HL-60/S4 (cell line): ENCODE results near the gene TRAF7.
"Not testable (repeated sequence)": the region's sequence is repeated elsewhere in the genome, so short reads cannot be mapped to it uniquely, and the experiment has no call there.

Source experiments
- in situ Hi-C: fragments of 300-500 bp; cut with MboI; formaldehyde crosslinking; loops from 2 replicates; pipeline ENCODE4 v1.14.3; 2022; ENCODE audit warnings: low sequenced_read_pairs

TRAF7 gene

DNA sequence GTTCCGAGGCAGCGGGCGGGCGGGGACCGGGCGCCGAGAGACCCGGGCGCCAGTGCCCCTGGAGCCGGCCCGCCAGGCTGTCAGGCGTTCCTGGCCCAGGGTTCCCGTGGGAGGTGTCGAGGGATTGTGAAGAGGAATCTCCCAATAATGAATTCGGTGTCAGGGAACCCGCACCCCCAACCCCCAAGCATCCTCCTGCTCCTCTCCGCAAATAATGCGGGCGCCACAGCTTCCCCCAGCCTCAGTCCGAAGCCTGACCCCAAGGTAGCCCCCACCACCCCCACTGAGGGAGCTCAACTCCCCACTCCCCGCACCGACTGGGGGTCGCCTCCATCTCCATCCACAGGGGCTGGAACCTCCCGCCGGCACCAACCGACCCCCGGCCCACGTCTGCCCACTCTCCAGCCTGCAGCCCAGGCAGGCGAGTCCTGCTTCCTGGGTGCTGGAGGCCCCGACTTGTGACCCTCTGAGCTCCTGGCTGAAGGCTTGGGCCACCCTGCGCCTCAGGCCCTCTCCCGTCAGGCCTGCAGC lies 41.5 kb downstream of the TRAF7 start:
- in situ Hi-C loops = no loop called here

DNA sequence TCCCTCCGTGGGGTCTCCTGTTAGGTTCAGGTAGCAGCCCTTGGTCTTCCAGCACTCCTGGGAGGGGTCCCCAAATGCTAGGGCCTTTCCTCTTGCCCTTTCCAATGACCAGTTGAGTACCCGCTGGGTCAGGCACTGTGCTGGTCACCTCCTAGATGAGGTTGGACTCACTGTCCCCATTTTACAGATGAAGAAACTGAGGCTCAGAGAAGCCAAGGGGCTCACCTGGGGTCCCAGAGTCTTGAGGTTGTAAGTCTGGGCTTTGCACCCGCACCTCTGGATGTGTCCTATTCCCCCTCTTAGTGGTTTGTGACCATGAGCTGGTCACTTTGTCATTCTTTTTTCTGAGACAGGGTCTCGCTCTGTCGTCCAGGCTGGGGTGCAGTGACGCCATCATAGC lies 42.2 kb downstream of the TRAF7 start:
- in situ Hi-C loops = no loop called here

DNA sequence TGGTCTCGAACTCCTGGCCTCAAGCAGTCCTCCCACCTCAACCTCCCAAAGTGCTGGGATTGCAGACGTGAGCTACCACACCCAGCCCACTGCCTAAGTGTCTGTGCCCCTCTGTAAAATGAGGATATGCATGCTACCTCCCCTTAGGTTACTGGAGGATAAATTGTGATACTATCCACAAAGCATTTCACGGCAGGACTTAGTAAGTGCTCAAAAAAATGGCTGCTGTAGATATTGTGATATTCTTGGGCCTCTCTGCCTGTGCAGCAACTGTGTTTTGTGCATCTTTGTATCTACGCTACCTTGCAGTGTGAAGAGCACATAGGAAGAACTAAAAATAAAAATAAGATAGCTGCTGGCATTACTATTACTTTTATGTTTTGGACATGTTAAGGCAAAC lies 42.7 kb downstream of the TRAF7 start:
- in situ Hi-C loops = no loop called here

GRCh38 chr16:2199095-2199494 lies 43.5 kb downstream of the TRAF7 start:
- in situ Hi-C loops = no loop called here

DNA sequence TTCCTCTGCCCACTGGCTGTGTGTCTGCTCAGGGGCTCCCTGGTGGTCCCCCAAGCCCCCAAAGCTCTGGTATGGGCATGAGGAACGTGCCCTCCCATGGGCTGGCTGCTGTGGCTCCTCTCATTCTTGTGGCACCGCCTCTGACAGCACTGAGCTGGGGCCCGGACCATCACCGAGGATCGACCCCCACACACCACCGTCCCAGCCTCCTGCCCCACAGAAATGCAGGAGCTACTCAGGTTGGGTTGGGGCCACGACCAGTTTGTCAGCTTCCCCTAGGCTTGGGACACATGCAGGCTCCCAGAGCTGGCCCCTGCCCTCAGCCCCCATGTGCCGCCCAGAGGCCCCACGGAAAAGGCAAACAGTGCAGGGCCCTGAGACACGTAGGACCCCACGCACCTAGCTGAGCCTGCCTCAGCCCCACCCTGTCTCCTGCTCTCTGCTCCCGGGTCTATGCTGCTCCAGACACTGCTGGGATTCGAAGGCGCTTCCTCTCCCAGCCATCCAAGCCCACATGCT lies 44.1 kb downstream of the TRAF7 start:
- in situ Hi-C loops = no loop called here

DNA sequence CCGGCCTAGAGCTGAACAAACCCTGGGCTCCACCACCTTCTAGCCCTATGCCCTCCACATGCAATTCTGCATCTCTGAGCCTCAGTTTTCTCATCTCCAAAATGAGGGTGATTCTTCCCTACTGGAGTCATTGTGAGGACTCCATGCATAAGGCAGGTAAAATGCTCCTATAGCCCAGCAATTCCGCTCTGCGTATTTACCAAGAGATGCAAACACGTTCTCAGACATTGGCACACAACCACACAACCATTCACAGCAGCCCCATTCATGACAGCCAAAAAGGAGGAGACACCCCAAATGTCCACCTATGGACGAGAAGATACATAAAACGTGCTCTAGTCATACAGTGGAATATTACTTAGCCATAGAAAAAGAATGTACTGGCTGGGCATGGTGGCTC lies 44.7 kb downstream of the TRAF7 start:
- in situ Hi-C loops = no loop called here

DNA sequence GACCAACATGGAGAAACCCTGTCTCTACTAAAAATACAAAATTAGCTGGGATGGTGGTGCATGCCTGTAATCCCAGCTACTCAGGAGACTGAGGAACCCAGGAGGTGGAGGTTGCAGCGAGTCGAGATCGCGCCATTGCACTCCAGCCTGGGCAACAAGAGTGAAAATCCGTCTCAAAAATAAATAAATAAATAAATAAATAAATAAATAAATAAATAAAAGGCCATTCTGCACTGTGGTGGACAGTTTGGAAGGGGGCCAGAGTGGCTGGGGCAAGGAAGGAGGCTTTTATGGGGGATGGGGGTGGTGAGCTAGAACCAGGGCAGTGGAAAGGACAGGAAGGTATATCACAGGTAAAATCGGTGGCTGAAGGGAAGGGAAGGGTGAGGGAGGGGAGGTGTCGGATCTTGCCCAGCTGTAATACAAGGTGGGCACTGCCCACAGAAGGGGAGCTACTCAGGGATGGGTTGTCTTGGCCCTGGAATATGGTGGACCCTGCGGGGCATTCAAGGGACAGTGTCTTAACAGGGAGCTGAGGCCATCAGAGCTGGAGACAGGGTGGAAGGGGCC lies 47.6 kb downstream of the TRAF7 start:
- in situ Hi-C loops = not testable (repeated sequence)

- in situ Hi-C loops = no loop called here
Measured at GRCh38 chr16:2204416-2205103, 49.0 kb downstream of the TRAF7 start.

DNA sequence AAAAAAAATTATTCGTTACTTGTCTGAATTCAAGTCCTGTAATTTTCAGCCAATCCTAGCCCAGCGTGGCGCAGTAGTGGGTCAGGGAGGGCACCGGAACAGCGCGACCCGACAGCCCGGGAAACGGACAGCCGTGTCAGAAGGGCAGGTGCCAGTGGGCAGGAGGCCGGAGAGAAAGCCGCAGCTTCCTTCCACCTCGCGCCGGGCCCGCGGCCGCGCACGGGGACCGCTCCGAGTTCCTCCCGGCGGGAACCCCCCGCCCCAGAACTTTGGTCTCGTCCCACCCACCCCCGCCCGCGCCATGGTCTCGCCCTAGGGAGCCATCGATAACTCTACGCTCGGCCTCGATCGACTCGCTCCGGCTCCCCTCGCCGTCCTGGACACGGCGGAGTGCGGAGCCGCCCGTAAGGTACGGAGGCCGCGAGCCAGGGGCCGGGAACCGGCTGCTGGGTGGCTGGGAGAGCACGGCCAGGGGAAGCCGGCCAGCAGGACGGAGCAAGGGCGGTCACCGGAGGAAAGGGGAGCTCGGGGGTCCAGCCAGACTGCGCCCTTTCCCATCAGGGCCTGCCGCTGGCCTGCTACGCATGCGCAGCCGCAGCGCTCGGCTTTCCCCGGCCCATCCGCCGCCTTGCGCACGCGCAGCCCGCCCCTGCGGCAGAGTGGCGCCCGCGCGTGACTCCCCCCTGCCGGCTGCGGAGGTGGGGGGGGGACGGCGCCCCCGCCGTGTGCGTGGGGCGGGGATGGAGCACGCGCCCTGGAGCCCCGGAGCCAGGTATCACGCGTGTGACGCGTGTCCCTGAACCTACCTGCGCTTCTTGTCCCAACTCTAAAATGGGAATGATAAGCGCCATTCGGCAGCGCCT lies 49.8 kb downstream of the TRAF7 start, which contains the start of gene MLST8:
TSS of gene MLST8 (plus strand) at position 351 of the 863 bp plus-strand sequence. CDS start 632 bp downstream, outside the sequence.
- in situ Hi-C loops = no loop called here

GRCh38 chr16:2205967-2206313 lies 50.4 kb downstream of the TRAF7 start:
- in situ Hi-C loops = no loop called here

- in situ Hi-C loops = no loop called here
Measured at GRCh38 chr16:2206420-2206779, 50.8 kb downstream of the TRAF7 start.

DNA sequence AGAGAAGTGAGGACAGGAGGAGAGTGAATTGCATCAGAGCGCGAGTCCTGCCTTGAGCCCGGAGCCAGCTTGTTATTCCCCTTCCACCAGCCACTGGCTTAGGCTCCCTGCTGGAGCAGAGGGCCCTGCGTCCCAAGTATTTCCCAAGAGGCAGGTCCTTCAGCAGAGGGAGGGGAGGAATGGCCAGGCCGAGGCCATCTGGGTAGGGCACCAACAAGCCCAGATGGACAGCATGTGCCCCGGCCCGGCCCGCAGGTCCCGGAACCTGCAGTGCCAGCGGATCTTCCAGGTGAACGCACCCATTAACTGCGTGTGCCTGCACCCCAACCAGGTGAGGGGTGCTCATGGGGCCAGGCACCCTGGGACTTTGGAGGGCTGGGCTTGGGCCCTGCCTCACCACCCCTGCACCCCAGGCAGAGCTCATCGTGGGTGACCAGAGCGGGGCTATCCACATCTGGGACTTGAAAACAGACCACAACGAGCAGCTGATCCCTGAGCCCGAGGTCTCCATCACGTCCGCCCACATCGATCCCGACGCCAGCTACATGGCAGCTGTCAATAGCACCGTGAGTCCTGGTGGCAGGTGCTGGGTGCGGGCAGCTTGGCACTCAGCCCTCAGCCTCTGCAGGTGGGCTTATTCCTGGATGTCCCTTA lies 51.3 kb downstream of the TRAF7 start:
- in situ Hi-C loops = no loop called here

- in situ Hi-C loops = no loop called here
Measured at GRCh38 chr16:2207872-2208271, 52.3 kb downstream of the TRAF7 start.

DNA sequence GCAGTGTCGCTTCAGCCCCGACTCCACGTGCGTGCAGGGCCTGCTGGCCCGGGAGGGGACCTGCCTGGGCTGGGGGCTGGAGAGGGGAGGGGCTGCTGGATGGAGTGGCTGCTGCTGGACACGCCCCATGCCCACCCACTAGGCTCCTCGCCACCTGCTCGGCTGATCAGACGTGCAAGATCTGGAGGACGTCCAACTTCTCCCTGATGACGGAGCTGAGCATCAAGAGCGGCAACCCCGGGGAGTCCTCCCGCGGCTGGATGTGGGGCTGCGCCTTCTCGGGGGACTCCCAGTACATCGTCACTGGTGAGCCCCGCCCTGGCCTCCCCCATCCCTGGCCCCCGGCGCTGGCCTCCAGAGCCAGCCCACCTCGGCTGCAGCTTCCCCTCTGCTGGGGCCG lies 52.7 kb downstream of the TRAF7 start:
- in situ Hi-C loops = no loop called here

GRCh38 chr16:2208772-2209171 lies 53.2 kb downstream of the TRAF7 start:
- in situ Hi-C loops = no loop called here

GRCh38 chr16:2209258-2210008 lies 53.9 kb downstream of the TRAF7 start:
- in situ Hi-C loops = no loop called here

DNA sequence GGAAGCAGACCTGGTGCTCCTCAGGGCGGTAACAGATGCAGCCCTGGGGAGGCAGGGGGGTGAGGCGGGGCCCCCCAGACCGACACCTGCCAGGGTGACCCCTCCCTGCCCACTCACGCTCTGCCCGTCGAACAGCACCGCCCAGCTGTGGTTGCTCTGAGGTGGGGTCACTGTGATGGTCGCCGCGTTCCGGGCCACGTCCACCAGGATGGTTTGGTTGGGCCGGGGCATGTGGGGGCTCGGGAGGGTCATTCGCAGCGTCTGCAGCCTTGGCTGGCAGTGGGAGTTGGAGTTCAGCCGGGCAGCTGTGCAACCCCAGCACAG lies 54.4 kb downstream of the TRAF7 start:
- in situ Hi-C loops = no loop called here

DNA sequence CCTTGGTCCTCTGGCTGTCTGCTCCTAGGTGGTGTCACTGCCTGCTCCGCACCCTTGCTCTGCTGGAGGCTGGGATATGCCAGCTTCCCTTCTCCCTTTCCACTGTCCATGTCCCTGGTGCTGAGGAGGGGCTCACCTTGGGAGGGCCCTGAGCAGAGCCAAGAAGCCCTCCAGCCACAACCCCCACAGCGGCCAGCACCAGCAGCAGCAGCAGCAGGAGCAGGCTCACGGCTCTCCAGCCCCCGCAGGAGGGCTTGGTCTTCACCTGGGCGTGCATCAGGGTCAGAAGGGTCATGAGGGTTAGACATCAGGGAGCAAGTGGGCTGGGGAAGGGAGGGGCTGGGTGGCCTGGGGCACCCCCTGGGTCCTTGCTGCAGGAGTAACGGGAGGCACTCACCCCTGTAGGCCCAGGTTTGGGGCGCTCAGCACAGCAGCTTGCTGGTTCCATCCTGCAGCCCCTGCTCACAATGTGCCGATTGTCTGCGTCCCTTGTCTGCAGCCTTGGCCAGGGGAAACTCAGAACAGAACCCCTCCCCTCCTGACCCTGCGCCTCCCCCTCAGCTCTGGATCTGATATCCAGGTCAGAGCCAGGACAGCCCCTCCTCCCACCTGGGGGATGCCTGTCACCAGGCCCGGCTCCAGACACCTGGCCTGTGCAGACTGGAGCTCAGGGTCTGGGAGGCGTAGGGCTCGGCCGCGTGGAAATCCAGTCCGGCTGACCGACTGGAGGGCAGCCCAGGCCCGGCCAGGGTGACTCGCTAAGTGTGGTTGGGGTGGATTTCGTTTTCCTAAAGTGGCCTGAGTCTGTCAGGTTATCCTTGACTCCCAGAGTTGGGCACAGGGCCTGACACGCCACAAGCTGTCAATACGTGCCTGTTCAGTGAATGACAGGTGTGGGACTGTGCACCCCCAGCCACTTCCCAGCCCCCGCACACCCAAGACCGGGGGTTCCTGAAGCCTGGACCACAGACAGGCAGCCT lies 55.1 kb downstream of the TRAF7 start, which contains the start of gene BRICD5:
TSS of gene BRICD5 (minus strand) at position 478 of the 980 bp plus-strand sequence. CDS start at position 448, 30 bp downstream.
- in situ Hi-C loops = no loop called here

- in situ Hi-C loops = no loop called here
Measured at GRCh38 chr16:2211923-2212347, 56.4 kb downstream of the TRAF7 start.
